Measurements from ENCODE around the gene POLD2. TPM values are rescaled to one million over a fixed set of nuclear protein-coding genes. Genes with fewer than 3 reads are reported as not detected.
A peak's percentile ranks its signal among the peaks of the same experiment; 100 is the strongest.

POLD2 gene
- total RNA-seq, 2 experiments from 2014 or later, result 45.2 to 48.3 TPM

- H3K36me3 Mint-ChIP-seq (ENCODE audit: low read depth), result peaks cover 56% of the 10 kb centered on the region
- Histone ChIP-seq H3K4me1 (ENCODE audit: insufficient read depth, low read length) (peaks cover 28% of the 10 kb centered on the region), H3K4me3 (ENCODE audit: low read length) (no peak overlapping the region), H3K36me3 (ENCODE audit: insufficient read depth, low read length) (peaks cover 57% of the 10 kb centered on the region), H3K9me3 (ENCODE audit: control insufficient read depth in 1 of 2, insufficient read depth in 1 of 2, low read length in 2 of 2) (no peaks in the 10 kb centered on the region), H3K27ac (ENCODE audit: low read depth in 1 of 2, low read length in 2 of 2) (no peak overlapping the region), H3K27me3 (ENCODE audit: control insufficient read depth in 1 of 2, insufficient read depth in 2 of 2, low read length in 2 of 2) (no peaks in the 10 kb centered on the region)
- H3K9me3 Mint-ChIP-seq, result no peaks in the 10 kb centered on the region
- ATAC-seq (ENCODE audit: poor library complexity) (no peak), DNase-seq (no peak)
- peaks cover 33% of the 10 kb centered on the region for H3K4me1 Mint-ChIP-seq (ENCODE audit: low read depth)
- no peaks in the 10 kb centered on the region for H3K27me3 Mint-ChIP-seq
- H3K27ac Mint-ChIP-seq, result peak overlapping the region; percentile 30
- ChIA-PET CTCF (no interaction called here), POLR2A (interaction anchor here (1.6 to 2.1 kb wide), 5 partner anchors 8 to 410 kb away, joined by 3 to 16 read pairs (median 11); partner anchors contain the start of genes DBNL and NUDCD3)
- TF ChIP-seq, protein P1, sequence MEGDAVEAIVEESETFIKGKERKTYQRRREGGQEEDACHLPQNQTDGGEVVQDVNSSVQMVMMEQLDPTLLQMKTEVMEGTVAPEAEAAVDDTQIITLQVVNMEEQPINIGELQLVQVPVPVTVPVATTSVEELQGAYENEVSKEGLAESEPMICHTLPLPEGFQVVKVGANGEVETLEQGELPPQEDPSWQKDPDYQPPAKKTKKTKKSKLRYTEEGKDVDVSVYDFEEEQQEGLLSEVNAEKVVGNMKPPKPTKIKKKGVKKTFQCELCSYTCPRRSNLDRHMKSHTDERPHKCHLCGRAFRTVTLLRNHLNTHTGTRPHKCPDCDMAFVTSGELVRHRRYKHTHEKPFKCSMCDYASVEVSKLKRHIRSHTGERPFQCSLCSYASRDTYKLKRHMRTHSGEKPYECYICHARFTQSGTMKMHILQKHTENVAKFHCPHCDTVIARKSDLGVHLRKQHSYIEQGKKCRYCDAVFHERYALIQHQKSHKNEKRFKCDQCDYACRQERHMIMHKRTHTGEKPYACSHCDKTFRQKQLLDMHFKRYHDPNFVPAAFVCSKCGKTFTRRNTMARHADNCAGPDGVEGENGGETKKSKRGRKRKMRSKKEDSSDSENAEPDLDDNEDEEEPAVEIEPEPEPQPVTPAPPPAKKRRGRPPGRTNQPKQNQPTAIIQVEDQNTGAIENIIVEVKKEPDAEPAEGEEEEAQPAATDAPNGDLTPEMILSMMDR (IDR thresholded peaks at IDR 0.05), result no peak
- intact Hi-C loops (cut with DNase I, micrococcal nuclease), result loop anchor here (5.0 kb wide), 2 partner anchors 33 to 153 kb away; partner anchors contain the start of gene UBE2D4 (in 1 of the 2)
- peak overlapping the region; percentile 34 for H3K4me3 Mint-ChIP-seq
Observed at GRCh38 chr7:44080118-44080517, 43.2 kb downstream of the POLD2 start.

DNA sequence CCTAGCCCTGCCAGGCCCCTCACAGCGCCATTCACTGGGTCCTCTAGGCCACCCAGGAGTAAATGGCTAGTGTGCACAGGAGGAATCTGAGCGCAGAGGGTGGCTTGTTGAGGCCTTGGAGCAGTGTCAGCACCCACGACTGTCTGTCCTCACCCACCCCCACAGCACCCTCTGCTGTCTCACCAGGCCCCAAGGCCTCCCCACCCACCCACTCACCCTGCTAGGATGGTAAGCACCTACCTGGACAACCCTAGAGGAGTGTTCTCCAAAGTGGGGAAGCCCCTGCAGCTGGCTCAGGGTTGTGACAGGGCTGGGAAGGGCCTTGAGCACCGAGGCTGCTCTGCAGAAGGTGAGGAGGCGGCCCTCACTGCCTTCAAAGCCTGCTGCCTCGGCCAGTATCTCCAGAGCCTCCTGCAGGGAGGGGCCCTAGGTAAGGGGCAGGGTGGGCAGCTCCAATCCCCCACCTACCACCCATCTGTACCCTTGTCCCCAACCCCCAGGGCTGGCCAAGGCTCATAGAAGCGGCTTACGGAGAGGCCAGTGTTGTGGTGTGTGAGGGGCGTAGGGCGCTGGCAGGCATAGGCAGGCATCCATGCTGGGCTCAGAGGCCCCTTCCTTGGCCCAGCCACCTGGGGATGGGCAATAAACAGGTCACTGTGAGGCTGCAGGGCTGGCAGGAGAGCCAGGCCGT is 43.9 kb downstream of the POLD2 start:
- ATAC-seq (ENCODE audit: poor library complexity) (no peak), DNase-seq (no peak)
- H3K27ac ChIP-seq (ENCODE audit: low read depth in 1 of 2, low read length in 2 of 2), result no peak overlapping the region
- Mint-ChIP-seq H3K4me3 (no peak overlapping the region), H3K4me1 (ENCODE audit: low read depth) (peaks cover 33% of the 10 kb centered on the region), H3K27ac (peak overlapping the region; percentile 30), H3K9me3 (no peaks in the 10 kb centered on the region), H3K27me3 (no peaks in the 10 kb centered on the region), H3K36me3 (ENCODE audit: low read depth) (peaks cover 62% of the 10 kb centered on the region)
- no peaks in the 10 kb centered on the region for H3K27me3 ChIP-seq (ENCODE audit: control insufficient read depth in 1 of 2, insufficient read depth in 2 of 2, low read length in 2 of 2)
- TF ChIP-seq, protein P1 (IDR thresholded peaks at IDR 0.05), result no peak
- peaks cover 28% of the 10 kb centered on the region for H3K4me1 ChIP-seq (ENCODE audit: insufficient read depth, low read length)
- POLR2A ChIA-PET, result no interaction called here
- CTCF ChIA-PET, result no interaction called here
- H3K4me3 ChIP-seq (ENCODE audit: low read length), result no peak overlapping the region
- peaks cover 57% of the 10 kb centered on the region for H3K36me3 ChIP-seq (ENCODE audit: insufficient read depth, low read length)
- no peaks in the 10 kb centered on the region for H3K9me3 ChIP-seq (ENCODE audit: control insufficient read depth in 1 of 2, insufficient read depth in 1 of 2, low read length in 2 of 2)
- intact Hi-C loops (cut with DNase I, micrococcal nuclease), result loop anchor here (5.0 kb wide), 2 partner anchors 32 to 152 kb away; partner anchors contain the start of gene UBE2D4 (in 1 of the 2)

DNA sequence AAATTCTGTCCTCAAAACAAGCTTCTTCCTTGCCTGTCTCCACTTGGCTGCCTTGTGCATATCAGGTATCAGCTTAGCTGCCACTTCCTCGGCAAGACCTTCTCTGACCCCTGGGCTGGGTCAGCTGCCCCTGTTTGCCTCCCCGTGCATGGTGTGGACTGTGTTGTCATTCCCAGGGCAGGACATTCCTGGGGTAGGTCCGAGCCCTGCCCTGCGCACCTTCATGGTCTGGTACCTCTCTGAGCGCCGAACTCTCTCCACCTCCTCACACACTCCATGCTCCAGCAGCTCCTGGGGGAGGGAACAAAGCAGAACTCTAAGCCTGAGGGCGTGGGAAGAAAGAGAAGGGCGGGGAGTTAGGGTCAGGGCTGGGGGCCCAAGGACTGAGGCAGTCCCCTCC is 44.8 kb downstream of the POLD2 start:
- peaks cover 67% of the 10 kb centered on the region for H3K36me3 ChIP-seq (ENCODE audit: insufficient read depth, low read length)
- H3K27ac ChIP-seq (ENCODE audit: low read depth in 1 of 2, low read length in 2 of 2), result no peak overlapping the region
- POLR2A ChIA-PET, result interaction anchor here (0.7 kb wide), 1 partner anchor 35 kb away, joined by 3 read pairs; the partner anchor contains the start of gene DBNL
- ATAC-seq (ENCODE audit: poor library complexity) (no peak), DNase-seq (peak in 1 of 14 experiments; percentile 6)
- H3K4me3 ChIP-seq (ENCODE audit: low read length), result no peak overlapping the region
- TF ChIP-seq, protein P1 (IDR thresholded peaks at IDR 0.05), result no peak
- CTCF ChIA-PET, result no interaction called here
- no peaks in the 10 kb centered on the region for H3K27me3 ChIP-seq (ENCODE audit: control insufficient read depth in 1 of 2, insufficient read depth in 2 of 2, low read length in 2 of 2)
- H3K4me1 ChIP-seq (ENCODE audit: insufficient read depth, low read length), result peaks cover 36% of the 10 kb centered on the region
- Mint-ChIP-seq H3K27me3 (no peaks in the 10 kb centered on the region), H3K36me3 (ENCODE audit: low read depth) (peaks cover 67% of the 10 kb centered on the region), H3K4me1 (ENCODE audit: low read depth) (peaks cover 26% of the 10 kb centered on the region), H3K9me3 (no peaks in the 10 kb centered on the region), H3K27ac (no peak overlapping the region), H3K4me3 (no peak overlapping the region)
- H3K9me3 ChIP-seq (ENCODE audit: control insufficient read depth in 1 of 2, insufficient read depth in 1 of 2, low read length in 2 of 2), result no peaks in the 10 kb centered on the region
- intact Hi-C loops (cut with DNase I, micrococcal nuclease), result no loop called here

All from CD4-positive, alpha-beta T cell (primary cell).